ENCODE measurements around the gene GCLM. TPM values are rescaled to one million over a fixed set of nuclear protein-coding genes. Genes with fewer than 3 reads are reported as not detected.

Gene GCLM
- total RNA-seq (2022; extraction: Qiagen RNA extraction) = 96.3 to 114 TPM (median 111 TPM) in 5 replicates

GRCh38 chr1:93909146-93910050 lies at the start of gene GCLM:
Gene GCLM (minus strand): TSS chr1:93909430. CDS start chr1:93909163, 267 bp downstream.

DNA sequence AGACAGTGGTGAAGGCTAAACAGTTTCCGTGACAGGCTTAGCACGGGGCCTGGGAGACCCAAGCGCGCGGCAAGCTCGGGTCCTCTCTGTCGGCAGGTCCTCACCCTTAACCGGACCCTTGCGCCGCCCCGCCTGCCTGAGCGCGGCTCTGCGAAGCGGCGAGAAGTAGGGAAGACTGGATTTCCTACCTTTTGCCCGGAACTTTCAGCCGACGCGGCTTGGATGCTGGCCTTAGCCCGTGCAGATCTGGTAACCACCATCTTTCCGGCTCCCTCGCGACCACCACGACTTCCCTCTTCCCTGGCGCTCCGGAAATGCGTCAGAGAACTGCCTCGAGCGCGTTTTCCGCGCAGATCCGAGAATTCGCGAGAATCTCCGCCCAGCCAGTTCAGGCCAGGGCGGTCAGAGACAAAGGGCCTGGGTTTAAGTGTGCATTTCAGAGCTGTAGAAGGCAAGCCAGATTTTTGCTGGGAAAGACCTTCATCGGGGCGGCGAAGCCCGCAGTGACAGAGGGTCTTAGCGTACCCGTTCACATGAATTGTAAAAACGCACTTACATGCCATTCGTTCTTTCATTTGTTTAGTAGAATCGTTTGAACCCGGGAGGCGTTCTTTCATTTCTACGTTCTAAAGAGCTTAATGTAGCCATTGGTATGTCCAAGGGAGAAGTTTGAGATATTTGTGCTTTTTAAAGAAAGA lies 30.2 kb downstream of the GCLM start, which contains the start of gene DNTTIP2:
Gene DNTTIP2, minus strand, starts transcription at position 318 of the 698 bp plus-strand sequence. Its CDS starts 58 bp downstream, at position 260.

Other genes starting within 250 kb of the GCLM start
- 55.1 to 75.3 TPM (median 65.8 TPM) in 5 replicates for gene BCAR3, start 227.6 kb downstream of the GCLM start, total RNA-seq (2022; extraction: Qiagen RNA extraction)
- 37.2 to 54.2 TPM (median 41.4 TPM) in 5 replicates for gene DNTTIP2, start 30.2 kb downstream of the GCLM start, total RNA-seq (2022; extraction: Qiagen RNA extraction)
- 0.06 to 0.37 TPM (median 0.13 TPM) in 5 replicates for gene ABCA4, start 211.7 kb upstream of the GCLM start, total RNA-seq (2022; extraction: Qiagen RNA extraction)